GM18951 (cell line): ENCODE data around the gene FAM72A.
"Not testable (repeated sequence)": the region's sequence is repeated elsewhere in the genome, so short reads cannot be mapped to it uniquely, and the experiment has no call there.

Experiments used
- in situ Hi-C: fragments of 300-500 bp; cut with MboI; formaldehyde crosslinking; loops from one replicate; pipeline ENCODE4 v1.12.0; 2022; ENCODE audit warnings: low sequenced_read_pairs, mixed read lengths, inconsistent platforms; ENCODE audit not compliant: unreplicated experiment

Gene FAM72A

DNA sequence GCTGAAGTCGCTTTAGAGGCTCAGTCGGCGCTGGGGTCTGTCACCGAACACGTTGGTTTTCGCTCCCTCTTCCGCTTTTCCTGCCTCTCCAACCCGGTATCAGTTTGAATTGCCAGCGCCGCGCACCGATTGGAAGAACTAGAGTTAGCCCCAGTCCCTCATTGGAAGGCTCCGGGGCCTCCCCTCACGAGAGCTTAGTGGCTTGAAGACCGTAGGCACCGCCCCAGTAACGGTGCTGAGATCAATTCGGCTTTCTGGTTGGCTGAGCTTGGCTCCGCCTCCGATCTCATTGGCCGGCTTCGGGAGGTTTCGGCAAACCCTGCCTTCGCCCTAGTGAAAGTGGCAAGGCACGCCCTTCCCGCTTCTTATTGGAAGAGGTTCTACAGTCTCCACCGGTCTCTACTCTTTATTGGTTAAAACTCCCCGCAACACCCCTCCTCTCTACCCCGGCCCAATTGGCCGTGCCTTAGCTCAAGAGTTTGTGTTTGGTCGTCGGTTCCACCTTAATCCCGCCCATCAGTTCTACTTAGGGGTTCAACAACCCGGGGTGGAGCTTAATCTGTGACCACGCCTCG, at the start of gene FAM72A:
Gene FAM72A (minus strand): TSS at position 51 of the 575 bp plus-strand sequence. CDS start 814 bp downstream, outside the sequence.
- in situ Hi-C loops = not testable (repeated sequence)

DNA sequence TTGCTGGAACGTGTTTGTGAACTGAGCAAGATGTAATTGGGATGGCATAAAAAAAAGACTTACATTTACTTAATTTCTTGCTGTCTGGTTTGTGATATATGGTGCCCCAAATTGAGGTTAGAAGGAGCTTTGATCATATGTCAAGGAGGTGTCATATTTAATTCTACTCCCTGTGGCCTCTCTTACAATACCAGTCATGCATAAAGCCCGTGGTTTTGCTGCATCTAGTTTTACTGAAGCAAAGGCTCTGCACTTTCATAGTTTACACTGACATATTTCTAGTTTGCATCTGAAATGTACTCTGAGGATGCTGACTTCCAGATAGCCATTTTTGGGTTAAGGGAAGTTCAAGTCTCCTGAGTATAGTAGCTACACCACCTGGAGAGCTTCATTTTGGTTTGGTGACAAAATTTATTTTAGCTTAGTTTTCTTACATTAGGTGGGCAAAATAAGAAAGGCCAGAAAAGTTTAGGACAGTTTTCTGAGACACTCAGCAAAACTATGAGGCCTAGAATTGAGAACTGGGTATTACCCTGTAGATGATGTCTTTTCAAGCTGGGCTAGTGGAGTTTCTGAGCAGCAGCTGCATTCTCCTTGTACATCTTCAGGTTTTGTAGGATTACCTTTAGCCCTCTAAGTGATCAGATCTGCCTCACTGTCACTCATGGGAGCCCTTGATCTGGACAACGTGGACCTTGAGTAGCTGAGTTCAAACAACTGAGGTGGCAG, 48.5 kb upstream of the FAM72A start:
- in situ Hi-C loops = not testable (repeated sequence)

- in situ Hi-C loops = not testable (repeated sequence)
Observed at GRCh38 chr1:206246129-206246886, 43.7 kb upstream of the FAM72A start.

- in situ Hi-C loops = not testable (repeated sequence)
Observed at GRCh38 chr1:206245479-206245878, 42.8 kb upstream of the FAM72A start.

DNA sequence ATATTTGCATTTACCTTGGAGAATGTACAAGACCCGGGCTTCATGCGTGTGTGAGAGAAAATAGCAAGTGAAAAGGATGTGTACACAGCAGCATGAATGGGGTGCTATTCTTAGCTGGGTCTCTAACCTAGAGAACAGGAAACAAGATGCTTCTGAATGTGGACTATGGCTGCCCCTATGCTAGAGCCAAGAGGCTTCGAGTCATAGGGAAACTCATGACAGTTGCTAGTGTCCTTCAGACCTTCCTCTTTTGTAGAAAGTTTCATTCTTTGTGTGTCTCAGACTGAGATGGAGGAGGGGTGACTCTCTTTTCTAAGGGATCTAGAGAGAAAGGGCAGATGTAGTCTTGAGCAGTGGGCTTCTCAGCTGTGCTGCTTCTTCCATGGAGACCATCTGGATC, 40.7 kb upstream of the FAM72A start:
- in situ Hi-C loops = not testable (repeated sequence)

- in situ Hi-C loops = not testable (repeated sequence)
Observed at GRCh38 chr1:206240288-206240687, 37.6 kb upstream of the FAM72A start.

GRCh38 chr1:206235190-206235589, 32.6 kb upstream of the FAM72A start:
- in situ Hi-C loops = not testable (repeated sequence)

DNA sequence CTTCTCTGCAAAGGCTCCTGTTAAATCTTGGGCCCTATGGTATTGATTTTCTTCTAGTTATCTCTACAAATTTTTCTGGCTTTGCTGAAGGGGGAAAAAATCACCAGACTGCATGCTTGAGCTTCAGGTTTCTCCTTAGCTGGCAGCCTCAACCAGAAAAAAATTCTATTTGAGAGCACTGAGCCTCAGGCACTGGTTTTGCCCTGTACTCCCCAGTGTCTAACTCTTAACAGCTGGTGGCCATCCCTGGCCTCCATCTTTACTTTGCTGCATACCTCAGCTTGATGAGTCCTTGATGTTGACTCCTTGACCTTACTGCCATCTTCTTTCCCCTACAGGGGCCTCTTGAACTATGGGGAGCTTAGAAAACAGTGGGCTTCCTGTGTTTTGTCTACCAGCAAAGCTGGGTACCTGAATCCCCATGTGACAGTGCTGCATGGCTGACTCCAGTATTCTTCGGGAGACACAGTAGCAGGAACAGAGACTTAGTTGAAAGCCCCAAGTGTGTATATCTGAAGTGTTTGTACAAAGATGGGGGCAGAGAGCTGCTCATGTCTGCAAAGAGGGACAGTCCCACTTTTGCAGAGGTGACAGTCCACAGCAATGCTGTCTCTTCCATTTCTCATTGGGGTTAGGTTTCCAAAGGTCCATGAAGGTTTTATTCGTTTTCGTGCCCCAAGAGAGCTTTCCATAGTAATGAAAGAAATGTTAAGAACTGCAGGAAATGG, 31.7 kb upstream of the FAM72A start:
- in situ Hi-C loops = not testable (repeated sequence)

- in situ Hi-C loops = not testable (repeated sequence)
Observed at GRCh38 chr1:206232970-206233645, 30.5 kb upstream of the FAM72A start.

GRCh38 chr1:206231989-206232388, 29.4 kb upstream of the FAM72A start:
- in situ Hi-C loops = not testable (repeated sequence)

DNA sequence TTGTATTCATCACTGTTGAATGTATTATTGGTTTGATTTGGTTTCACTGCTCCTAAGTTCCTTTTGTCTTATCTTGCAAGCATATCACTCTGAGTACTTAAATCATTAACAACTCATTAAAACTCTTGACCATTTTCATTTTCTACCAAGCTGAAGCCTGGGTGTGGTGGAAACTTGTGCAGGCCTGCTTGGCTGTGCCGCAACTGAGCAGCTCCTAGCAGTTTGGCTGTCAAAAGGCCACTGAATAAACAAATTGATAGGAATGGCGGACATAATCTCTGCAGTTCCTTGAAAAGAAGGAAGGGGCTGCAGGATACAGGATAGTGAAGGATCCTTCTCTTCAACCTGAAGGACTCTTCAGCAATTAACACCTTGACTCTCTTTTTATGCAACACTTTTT, 26.6 kb upstream of the FAM72A start:
- in situ Hi-C loops = not testable (repeated sequence)

DNA sequence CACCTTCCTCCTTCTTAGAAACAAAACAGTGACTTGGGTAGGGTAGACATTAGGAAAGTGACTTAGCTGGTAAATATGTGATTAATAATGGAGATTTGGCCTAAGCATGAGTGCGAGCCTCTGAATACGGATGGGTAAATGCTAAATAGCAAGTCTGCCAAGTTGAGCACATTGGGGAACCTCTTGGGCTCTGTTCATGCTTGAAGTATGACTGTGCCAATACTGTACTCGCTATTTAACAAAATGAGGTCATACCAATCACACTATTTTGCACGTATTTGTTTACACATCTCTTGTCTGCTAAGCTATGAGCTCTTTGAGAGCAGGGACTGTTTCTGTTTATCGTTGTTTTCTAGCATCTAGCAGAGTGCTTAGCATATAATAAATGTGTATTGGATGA, 24.2 kb upstream of the FAM72A start:
- in situ Hi-C loops = not testable (repeated sequence)

DNA sequence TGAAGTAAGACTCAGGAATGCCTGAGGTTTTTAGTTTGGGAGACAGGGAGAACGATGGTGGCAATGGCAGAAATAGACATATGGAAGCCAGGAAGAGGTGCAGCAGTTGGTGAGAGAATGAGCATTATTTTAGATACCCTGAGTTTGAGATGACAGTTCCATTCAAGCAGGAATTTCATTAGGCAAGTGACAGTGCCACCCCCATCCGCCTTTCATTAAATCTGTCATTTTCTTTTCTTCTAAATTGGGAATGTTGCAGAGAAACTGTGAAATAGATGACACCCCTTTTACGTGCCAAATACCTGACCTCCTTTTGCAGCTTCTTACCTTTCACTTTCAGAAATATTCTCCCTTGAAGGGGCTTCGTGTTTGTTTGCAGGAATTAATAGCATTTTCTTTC, 22.7 kb upstream of the FAM72A start:
- in situ Hi-C loops = not testable (repeated sequence)

DNA sequence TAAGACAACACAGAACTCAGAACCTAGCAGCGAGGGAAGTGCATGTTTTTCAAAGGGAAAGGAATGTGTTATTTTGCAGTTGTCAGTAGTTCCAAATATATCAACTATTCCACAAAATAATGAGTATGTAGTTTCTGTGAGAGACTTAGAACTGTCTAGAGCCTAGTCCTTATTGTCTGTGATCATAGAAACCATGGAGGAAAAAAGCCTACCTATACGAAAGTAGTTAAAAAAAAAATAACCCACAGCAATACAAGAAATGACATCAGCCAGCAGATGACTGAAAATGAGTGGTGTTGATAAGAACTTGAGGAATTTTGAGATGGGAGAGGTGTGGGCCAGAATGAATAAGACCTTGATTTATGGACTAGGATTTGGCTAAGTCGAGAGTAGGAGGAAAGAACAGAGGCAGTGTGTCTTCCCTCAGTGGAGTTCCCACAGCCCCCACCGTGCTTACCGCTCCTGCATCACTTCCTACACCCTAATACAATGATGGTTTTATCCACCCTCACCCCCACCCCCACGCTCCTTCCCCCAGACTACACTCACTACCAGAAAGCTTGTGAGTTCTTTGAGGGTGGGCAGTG, 21.6 kb upstream of the FAM72A start:
- in situ Hi-C loops = not testable (repeated sequence)

DNA sequence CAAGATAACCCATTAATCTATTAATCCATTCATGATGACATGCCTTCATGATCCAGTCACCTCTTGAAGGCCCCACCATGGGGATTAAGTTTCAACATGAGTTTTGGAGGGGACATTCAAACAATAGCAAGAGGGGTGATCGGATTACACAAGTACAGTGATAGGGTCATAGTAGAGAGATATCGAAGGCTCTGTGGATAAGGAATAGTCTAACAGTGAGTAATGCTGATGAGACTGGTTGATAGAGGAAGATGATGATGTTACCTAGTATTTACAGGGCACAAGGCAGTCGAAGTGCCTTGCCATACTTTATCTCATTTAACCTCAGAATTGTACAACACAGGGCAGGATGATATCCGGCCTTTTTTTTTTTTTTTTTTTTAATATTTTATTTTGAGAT, 18.9 kb upstream of the FAM72A start:
- in situ Hi-C loops = not testable (repeated sequence)

GRCh38 chr1:206220332-206221000, 17.8 kb upstream of the FAM72A start:
- in situ Hi-C loops = not testable (repeated sequence)

- in situ Hi-C loops = not testable (repeated sequence)
Observed at GRCh38 chr1:206219514-206220331, 17.1 kb upstream of the FAM72A start.

DNA sequence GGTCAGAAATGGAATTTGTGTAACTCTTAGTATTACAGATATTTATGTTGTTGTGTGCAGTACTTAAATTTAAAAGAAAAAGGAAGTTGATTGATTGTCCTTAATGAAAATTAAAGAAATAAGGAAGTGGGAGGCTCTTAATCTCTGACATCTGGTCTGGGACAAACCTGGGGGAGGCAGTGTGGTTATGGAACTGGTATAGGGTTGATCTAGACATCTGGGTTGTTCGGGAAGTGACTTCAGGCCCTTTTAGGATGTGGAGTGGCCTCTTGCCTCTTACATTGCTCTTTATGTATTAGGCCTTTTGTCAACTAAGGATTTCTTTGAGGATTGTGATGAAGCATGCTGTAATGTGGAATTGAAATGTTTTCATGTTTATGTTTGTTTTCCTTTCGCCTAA, 16.1 kb upstream of the FAM72A start:
- in situ Hi-C loops = not testable (repeated sequence)
